ENCODE results near the gene SNX9. TPM values are rescaled to one million over a fixed set of nuclear protein-coding genes. Genes with fewer than 3 reads are reported as not detected.

The SNX9 gene
- total and polyA plus RNA-seq, 2 donors (not counting 1 experiment from before 2014, with no cell fraction given) = 10.0 to 50.7 TPM

DNA sequence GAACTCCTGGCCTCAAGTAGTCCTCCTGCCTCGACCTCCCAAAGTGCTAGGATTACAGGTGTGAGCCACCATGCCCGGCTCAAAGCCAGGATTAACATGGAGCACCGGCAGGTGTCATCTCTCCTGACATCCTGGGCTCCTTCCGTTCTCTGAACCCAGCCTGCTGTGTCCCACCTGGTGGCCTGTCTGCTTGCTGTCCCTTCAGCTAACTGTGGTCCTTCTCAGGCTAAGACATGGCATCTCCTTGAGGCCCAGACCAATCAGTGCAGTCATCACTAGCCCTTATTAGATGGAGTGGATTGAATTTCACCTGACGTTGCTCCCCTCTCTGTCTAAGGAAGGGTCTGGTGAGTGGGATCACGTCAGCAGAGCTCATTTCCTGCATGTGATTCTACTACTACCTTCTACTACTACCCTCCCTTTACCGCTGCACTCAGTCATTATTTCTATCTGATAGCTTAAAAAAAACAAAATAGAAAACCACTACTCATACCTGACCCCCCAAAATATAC is 130.6 kb downstream of the SNX9 start:
- no peaks in the 10 kb centered on the region for H4K20me1 ChIP-seq (ENCODE audit: control insufficient read depth, insufficient read depth, low read length, poor library complexity, severe bottlenecking)
- Mint-ChIP-seq H3K4me3 (no peak overlapping the region), H3K27me3 (peaks cover 7% of the 10 kb centered on the region), H3K4me1 (peaks cover 2% of the 10 kb centered on the region), H3K9me3 (ENCODE audit: insufficient read depth) (peaks cover 5% of the 10 kb centered on the region), H3K27ac (no peak overlapping the region)
- DNase-seq (no peak), ATAC-seq (ENCODE audit: low read depth) (no peak)
- H3K36me3 ChIP-seq (replicated peaks in 1 of 2; ENCODE audit: control extremely low read depth in 1 of 2, control insufficient read depth in 1 of 2, extremely low read depth in 1 of 2, insufficient read depth in 2 of 2, low read length in 1 of 2) = no peaks in the 10 kb centered on the region
- intact Hi-C loops (cut with micrococcal nuclease) = no loop called here
- ChIA-PET CTCF (interaction anchor here (1.4 kb wide), 1 partner anchor 119 kb away, joined by 8 read pairs; no protein-coding TSS in a partner anchor), POLR2A (no interaction called here)
- 91% methylated on average over 4 of the region's 7 CpGs for WGBS (ENCODE audit: insufficient coverage)
- no peak overlapping the region for H3K27ac ChIP-seq (ENCODE audit: low read length in 2 of 2)
- no peak overlapping the region for H3K4me3 ChIP-seq (ENCODE audit: control extremely low read depth in 1 of 5, extremely low read depth in 1 of 5, insufficient read depth in 1 of 5, low read depth in 2 of 5, low read length in 4 of 5)
- no peaks in the 10 kb centered on the region for H3K79me2 ChIP-seq (ENCODE audit: control insufficient read depth, insufficient read depth, low read length)
- H3K9ac ChIP-seq (ENCODE audit: low read length) = no peak overlapping the region
- H3K9me3 ChIP-seq (ENCODE audit: control extremely low read depth in 1 of 3, control insufficient read depth in 2 of 3, insufficient read depth in 1 of 3, low read length in 2 of 3) = peaks cover 0 to 26% (median 16%) of the 10 kb centered on the region in 3 donors
- TF ChIP-seq EZH2 (IDR thresholded peaks at IDR 0.05; ENCODE audit: borderline replicate concordance, insufficient read depth, low read depth, low read length, poor library complexity, severe bottlenecking) = no peak
- TF ChIP-seq, protein P1, sequence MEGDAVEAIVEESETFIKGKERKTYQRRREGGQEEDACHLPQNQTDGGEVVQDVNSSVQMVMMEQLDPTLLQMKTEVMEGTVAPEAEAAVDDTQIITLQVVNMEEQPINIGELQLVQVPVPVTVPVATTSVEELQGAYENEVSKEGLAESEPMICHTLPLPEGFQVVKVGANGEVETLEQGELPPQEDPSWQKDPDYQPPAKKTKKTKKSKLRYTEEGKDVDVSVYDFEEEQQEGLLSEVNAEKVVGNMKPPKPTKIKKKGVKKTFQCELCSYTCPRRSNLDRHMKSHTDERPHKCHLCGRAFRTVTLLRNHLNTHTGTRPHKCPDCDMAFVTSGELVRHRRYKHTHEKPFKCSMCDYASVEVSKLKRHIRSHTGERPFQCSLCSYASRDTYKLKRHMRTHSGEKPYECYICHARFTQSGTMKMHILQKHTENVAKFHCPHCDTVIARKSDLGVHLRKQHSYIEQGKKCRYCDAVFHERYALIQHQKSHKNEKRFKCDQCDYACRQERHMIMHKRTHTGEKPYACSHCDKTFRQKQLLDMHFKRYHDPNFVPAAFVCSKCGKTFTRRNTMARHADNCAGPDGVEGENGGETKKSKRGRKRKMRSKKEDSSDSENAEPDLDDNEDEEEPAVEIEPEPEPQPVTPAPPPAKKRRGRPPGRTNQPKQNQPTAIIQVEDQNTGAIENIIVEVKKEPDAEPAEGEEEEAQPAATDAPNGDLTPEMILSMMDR (IDR thresholded peaks at IDR 0.05) = no peak
- no peak overlapping the region for H3K4me2 ChIP-seq (replicated peaks; ENCODE audit: low read depth, low read length, poor library complexity, severe bottlenecking)
- no peaks in the 10 kb centered on the region for H3K27me3 ChIP-seq (replicated peaks in 1 of 4; ENCODE audit: control extremely low read depth in 1 of 4, control insufficient read depth in 3 of 4, insufficient read depth in 4 of 4, low read length in 3 of 4)
- no peaks in the 10 kb centered on the region for H3K4me1 ChIP-seq (ENCODE audit: control insufficient read depth in 2 of 2, insufficient read depth in 2 of 2, low read length in 2 of 2)
- H2AFZ ChIP-seq (ENCODE audit: insufficient read depth, low read depth, low read length, poor library complexity, severe bottlenecking) = no peak overlapping the region

DNA sequence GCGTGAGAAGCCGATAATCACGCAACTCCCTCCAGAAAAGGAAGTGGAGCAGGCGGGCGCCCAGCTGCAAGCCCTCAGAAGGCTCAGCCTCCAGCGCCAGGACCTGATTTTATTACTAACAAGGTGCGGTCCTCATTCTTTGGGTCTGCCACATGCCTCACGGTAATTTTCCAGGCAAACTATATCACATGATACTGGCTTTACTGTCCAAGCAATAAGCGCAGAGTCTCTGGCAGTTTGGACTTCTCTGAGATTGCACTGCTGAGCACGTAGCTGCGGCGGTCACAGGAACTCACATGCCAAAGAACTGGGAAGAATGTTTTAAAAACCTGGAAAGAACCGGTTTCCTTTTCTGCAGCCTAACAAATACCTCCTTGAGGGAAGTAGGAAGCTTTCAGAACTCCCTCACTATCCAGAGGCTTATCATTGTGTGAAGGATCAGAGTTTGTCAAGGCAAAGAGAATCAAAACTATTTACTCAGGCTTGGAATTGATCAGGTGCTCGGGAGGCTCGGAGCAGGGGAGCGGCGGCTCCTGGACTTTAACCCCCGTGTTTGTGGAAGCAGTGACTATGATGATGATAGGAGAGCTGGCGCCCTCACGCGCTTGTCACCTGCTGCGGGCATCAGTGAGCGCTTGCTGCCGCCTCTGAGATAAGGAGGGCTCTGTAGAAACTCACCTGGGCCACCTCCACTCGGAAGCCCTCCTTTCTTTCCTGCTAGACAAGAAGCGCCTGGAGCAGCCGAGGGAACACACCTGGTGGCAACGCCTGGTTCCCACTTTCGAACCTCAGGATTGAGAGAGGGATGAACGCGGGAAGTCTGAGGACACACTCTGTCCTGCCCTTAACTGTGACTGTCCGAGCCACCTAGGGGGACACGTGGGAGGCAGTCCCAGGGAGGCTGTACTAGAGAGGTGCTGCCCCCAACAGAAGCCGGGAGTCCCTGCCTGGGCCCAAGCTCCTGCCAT is 131.4 kb downstream of the SNX9 start:
- no peak overlapping the region for H3K4me3 ChIP-seq (ENCODE audit: control extremely low read depth in 1 of 5, extremely low read depth in 1 of 5, insufficient read depth in 1 of 5, low read depth in 2 of 5, low read length in 4 of 5)
- peaks cover 1 to 27% (median 20%) of the 10 kb centered on the region in 3 donors for H3K9me3 ChIP-seq (ENCODE audit: control extremely low read depth in 1 of 3, control insufficient read depth in 2 of 3, insufficient read depth in 1 of 3, low read length in 2 of 3)
- ChIA-PET POLR2A (no interaction called here), CTCF (interaction anchor here (1.4 kb wide), 1 partner anchor 118 kb away, joined by 8 read pairs; no protein-coding TSS in a partner anchor)
- H3K79me2 ChIP-seq (ENCODE audit: control insufficient read depth, insufficient read depth, low read length) = no peaks in the 10 kb centered on the region
- Mint-ChIP-seq H3K27ac (no peak overlapping the region), H3K27me3 (peaks cover 7% of the 10 kb centered on the region), H3K9me3 (ENCODE audit: insufficient read depth) (peaks cover 9% of the 10 kb centered on the region), H3K4me3 (no peak overlapping the region), H3K4me1 (peaks cover 2% of the 10 kb centered on the region)
- WGBS (ENCODE audit: insufficient coverage) = 93% methylated on average over 33 of the region's 34 CpGs
- DNase-seq (no peak), ATAC-seq (ENCODE audit: low read depth) (no peak)
- H3K4me2 ChIP-seq (replicated peaks; ENCODE audit: low read depth, low read length, poor library complexity, severe bottlenecking) = no peak overlapping the region
- H3K27me3 ChIP-seq (replicated peaks in 1 of 4; ENCODE audit: control extremely low read depth in 1 of 4, control insufficient read depth in 3 of 4, insufficient read depth in 4 of 4, low read length in 3 of 4) = no peaks in the 10 kb centered on the region
- no peaks in the 10 kb centered on the region for H4K20me1 ChIP-seq (ENCODE audit: control insufficient read depth, insufficient read depth, low read length, poor library complexity, severe bottlenecking)
- H3K36me3 ChIP-seq (replicated peaks in 1 of 2; ENCODE audit: control extremely low read depth in 1 of 2, control insufficient read depth in 1 of 2, extremely low read depth in 1 of 2, insufficient read depth in 2 of 2, low read length in 1 of 2) = no peaks in the 10 kb centered on the region
- H2AFZ ChIP-seq (ENCODE audit: insufficient read depth, low read depth, low read length, poor library complexity, severe bottlenecking) = no peak overlapping the region
- H3K9ac ChIP-seq (ENCODE audit: low read length) = no peak overlapping the region
- TF ChIP-seq EZH2 (IDR thresholded peaks at IDR 0.05; ENCODE audit: borderline replicate concordance, insufficient read depth, low read depth, low read length, poor library complexity, severe bottlenecking) = no peak
- TF ChIP-seq, protein P1 (IDR thresholded peaks at IDR 0.05) = no peak
- intact Hi-C loops (cut with micrococcal nuclease) = no loop called here
- H3K4me1 ChIP-seq (ENCODE audit: control insufficient read depth in 2 of 2, insufficient read depth in 2 of 2, low read length in 2 of 2) = no peaks in the 10 kb centered on the region
- H3K27ac ChIP-seq (ENCODE audit: low read length in 2 of 2) = no peak overlapping the region

All from B cell (primary cell).